NCI-H1694 treated with DMSO at 0.1 percent for 48 hours (cell line): Measurements from ENCODE around the gene CASP1.
"Not testable (repeated sequence)": the region's sequence is repeated elsewhere in the genome, so short reads cannot be mapped to it uniquely, and the experiment has no call there.

ENCODE experiments used
- DNase-seq: peaks from one replicate; lab custom pipeline; 2025; lab: John Stamatoyannopoulos, UW

Gene CASP1

DNA sequence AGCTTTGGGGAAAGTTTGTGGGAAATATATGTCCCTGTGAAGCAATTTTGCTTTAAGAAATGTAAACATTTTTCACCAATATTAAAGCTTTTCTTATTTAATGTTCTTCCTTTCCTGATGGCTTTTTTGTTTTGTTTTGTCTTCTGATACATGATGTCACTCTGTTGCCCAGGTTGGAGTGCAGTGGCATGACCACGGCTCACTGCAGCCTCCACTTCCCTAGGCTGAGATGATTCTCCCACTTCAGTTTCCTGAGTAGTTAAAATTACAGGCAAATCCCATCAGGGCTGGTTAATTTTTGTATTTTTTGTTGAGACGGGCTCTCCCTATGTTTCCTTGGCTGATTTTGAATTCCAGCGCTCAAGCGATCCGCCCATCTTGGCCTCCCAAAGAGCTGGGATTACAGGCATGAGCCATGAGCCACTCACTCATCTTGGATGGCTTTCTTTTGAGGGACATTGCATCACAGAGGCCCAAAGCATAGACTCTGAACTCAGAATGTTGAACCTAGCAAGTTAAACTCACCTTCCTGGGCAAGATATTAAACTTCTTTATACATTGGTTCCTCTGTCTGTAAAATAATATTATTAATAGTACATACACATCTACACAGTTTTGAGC lies 10.8 kb upstream of the CASP1 start:
- DNase-seq = no peak

DNA sequence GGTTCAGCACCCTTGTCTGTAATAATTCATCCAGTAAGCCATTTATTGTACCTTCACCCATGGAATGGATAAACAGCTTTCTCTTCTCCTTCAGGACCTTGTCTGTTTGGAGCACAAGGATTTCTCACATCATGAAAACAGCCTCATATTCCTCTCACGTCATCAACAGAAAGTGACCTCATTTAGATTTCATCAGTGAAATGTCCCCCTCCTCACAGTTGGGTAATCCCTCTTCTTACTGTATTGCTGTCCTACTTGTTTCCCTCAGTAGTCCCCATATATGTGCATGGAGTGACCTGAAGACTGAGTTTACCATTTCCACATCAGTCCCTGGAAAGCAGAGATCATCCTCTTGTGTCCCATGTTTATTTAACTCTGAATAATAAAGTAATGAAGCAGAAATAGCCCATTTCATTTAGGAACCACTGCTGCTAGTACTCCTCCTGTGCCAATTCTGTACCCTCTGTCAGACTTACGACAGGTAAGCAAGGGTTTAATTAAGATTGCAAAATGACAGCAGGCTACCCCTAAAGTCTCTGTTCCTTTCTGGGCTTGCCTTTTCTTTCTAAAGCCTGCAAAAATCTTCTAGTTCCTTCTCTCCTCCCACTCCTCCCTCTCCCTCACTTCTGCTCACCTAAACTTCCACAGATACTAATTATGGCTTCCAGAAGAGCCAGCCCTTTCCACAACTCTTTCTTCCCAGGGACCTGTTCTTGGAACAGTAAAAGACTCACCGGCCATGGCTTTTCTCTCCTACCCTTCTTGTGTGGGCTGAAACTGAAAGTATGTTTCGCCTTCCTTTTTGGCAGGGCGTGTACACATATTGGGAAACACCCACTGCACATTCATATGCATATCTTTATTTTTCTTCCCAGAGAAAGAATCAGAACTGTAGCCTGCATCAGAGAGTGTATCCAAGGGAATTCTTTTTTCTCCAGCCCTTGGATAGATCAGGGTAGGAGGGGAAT lies 9.9 kb upstream of the CASP1 start, which contains the start of gene CARD16:
CARD16 (minus strand) TSS at position 779 of the 968 bp plus-strand sequence; CDS start at position 741, 38 bp downstream.
- DNase-seq = not testable (repeated sequence)

- DNase-seq = no peak
These were observed 7.2 kb upstream of the CASP1 start for GRCh38 chr11:105042178-105042577.

DNA sequence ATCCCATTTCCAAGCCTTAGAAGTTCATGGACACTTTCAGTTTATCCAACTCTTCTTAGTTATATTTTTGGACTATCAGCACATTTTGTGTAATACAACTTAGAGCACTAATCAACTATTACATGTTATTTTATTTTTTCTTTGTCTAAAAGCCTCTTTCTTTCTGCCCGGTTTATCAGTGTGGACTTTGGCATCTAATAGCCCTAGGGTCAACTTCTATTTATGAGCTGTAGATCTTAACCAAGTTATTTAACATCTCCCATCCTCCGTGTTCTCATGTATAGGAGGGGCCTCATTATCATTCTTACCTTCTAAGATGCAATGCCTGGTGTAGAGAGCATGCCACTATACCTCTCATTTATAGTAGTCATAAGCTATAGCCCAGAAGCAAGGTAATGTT lies 5.8 kb upstream of the CASP1 start:
- DNase-seq = no peak

GRCh38 chr11:105034388-105034787 lies 556 bp downstream of the CASP1 start:
- DNase-seq = not testable (repeated sequence)

DNA sequence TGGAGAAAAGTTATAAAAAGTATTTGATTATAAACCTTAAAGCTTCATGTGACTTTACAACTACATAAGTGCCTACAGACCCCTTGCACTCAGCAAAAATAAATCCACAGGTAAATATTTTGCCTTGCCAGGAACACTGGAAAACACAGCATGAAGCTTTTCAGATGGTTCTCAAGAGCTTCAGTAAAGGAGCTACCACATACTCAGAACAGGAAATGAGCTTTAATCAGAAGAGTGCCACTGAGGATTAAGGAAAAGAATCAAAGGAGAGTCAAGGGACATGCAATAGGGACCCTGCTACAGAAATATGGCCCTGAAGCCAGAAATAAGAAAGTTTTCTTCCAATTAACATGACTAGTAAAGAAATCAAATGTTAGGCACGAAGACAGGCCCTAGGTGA lies 1.2 kb downstream of the CASP1 start:
- DNase-seq = no peak

DNA sequence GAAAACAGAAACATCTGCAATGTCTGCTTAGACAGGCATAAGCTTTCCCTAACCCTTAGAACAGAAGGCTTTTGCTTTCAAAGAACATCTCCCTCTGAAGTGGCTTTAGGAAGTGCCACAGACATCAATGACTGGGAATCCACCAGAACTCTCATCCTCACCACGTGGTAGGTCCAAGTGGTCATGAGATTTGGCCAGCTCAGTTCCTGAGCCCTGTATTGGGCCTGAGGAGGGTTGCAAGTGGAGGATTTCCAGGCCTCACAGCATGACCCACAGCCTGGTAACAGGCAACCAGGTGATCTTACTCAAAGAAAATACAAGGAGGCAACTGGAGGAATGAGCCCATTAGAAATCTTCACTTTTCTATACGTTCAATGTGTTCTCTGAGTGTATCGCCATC lies 1.6 kb downstream of the CASP1 start:
- DNase-seq = no peak

DNA sequence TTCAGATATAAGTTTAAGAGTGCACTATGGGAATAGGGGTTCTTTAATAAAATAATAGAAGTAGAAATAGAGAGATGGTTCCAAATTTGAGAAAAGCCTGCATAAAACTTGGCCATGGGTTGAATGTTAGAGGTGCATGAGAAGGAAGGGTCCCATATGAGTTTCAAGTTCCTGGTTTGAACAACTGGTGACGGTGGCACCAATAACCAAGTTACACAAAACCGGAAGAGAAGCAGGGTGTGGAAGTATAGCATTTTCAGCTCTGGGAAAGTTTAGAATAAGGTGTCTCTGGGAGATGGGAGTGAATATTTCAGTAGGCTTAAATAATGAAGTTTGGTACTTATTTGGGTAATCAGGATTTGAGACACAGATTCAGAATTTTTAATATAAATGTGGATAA lies 2.4 kb downstream of the CASP1 start:
- no peak for DNase-seq

- no peak for DNase-seq
These were observed 7.3 kb downstream of the CASP1 start for GRCh38 chr11:105027678-105028077.

- no peak for DNase-seq
These were observed 10.6 kb downstream of the CASP1 start for GRCh38 chr11:105024394-105024793.

DNA sequence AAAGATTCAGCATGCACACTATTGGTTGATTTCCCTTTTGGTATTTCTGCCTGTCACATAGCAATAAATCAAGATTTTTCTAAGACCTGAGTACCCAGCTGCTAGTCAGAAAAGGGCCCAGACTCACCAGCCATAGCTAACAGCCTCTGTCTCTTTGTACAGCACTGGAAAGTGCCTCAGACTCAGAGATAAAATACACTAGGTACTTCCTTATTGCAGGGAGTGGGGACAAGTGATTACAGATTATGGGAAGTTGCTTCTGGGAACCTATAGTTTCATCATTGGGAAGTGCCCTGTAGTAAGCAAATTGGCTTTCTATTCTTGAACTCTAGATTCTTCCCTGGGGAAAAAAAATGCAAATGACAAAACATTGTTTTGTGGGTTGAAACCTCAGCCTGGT lies 11.9 kb downstream of the CASP1 start, which contains the start of gene CASP5:
CASP5 (minus strand) TSS at position 166 of the 400 bp plus-strand sequence; CDS start at position 134, 32 bp downstream.
- DNase-seq = no peak

GRCh38 chr11:105022527-105022926 lies 12.4 kb downstream of the CASP1 start:
- no peak for DNase-seq

GRCh38 chr11:105007463-105007862 lies 27.5 kb downstream of the CASP1 start:
- DNase-seq = no peak

- DNase-seq = no peak
These were observed 29.5 kb downstream of the CASP1 start for GRCh38 chr11:105005451-105005845.

DNA sequence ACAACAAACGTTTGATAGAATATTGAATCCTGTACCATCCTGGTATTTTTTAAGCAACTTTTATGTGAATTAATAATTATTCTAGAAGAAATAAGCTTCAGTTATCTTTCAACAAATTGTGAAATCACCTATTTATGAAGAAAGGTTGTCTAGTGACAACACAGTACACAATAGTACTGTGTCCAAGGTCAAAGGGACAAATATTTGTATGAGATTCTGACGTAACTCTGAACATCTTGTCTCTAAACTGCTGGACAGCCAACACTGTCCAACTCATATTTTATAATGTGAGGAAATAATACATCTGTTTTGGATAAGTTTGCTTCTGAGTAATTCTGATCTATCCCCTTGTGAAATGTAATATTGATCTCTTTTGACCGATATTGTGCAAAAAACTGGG lies 30.9 kb downstream of the CASP1 start:
- DNase-seq = no peak

GRCh38 chr11:105003151-105003550 lies 31.8 kb downstream of the CASP1 start:
- DNase-seq = no peak

GRCh38 chr11:105000797-105001196 lies 34.1 kb downstream of the CASP1 start:
- DNase-seq = no peak

DNA sequence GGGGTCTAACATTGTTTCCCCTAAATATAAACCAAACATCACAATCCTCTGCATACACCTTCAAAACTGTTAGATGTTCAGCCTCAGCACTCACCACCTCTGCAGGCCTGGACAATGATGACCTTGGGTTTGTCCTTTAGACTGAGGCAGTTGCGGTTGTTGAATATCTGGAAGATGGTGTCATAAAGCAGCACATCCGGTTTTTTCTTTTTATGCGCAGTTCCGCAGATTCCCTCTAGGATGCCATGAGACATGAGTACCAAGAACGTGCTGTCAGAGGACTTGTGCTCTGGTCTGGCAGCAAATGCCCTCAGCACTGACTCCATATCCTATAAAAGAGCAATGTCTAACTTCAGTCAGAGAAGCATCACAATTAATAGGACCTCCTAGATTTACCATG lies 34.8 kb downstream of the CASP1 start:
- no peak for DNase-seq

DNA sequence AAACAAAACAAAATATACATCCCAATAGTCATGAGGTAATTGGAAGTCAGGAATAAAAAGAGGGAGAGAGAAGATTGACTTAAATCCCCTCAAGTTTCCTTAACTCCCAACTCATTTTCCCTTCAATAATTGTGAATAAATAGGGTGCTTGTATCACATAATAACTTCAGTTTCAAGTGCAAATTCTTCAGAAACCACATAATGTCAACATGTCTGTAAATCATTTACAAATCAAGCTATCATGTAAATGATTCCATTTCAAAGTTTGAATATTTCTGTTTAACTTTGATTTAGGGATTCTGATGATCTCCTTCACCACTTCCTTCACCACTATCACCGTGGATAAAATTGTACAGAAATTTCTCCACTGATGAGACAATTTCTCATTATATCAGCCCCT lies 35.2 kb downstream of the CASP1 start:
- DNase-seq = no peak

- DNase-seq = no peak
These were observed 37.7 kb downstream of the CASP1 start for GRCh38 chr11:104997288-104997687.

DNA sequence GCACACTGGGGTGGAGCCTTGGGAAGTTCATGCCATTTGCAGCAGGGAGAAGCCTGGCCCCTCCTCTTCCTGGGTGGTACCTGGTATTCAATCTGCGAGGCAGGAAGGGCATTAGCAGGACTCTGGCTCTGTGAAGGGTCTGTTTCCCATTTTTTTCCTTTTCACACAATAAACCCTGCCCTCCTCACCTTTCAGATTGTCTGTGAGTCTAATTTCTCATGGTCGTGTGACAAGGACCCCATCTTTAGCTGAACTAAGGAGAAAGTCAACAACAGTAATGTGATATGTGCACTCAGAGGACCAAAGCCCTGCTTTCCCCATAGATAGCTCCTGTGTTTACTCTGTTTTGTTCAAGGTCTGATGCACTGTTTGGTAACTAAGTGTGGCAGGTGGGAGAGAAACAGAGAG lies 39.9 kb downstream of the CASP1 start:
- no peak for DNase-seq

DNA sequence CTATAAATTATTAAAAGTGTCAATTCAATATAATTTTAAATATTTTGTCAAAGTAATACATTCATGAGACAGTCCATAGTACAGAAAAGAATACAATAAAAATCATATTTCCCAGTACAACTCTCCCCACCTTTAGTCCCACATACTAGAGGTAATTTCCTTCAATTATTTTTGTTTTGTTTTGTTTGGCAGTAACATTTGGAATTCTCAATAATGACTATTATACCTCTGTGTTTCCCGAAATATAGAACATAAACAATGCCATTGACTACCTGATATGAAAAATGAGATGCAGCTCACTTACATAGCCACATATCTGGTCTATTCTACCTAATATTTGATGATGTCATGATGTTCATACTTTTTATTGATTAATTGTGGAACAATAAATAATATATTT lies 42.2 kb downstream of the CASP1 start:
- DNase-seq = no peak

DNA sequence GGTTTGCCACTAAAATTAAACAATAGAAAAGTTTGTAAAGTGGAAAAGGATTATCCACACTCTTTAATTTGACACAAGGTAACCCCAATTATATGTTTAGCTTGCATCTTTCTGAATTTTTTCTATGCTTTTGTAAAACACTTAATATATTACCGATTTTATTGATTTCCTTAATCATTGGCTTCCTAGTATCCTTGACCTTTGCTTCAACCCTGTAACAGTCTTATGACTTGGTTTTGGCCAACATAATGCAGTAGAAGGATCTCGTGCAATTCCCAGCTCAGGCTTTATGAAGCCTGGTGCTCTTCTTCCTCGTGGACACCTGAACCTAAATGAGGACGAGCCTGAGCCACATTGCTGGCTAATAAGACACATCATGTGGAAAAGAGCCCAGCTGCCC lies 43.0 kb downstream of the CASP1 start:
- no peak for DNase-seq
